Activated T-helper 1 cell treated with anti-CD3 and anti-CD28 coated beads, Interleukin-2, amount 50 U/mL, for 16 hours (primary cell): ENCODE measurements around the gene FOXRED2.
A peak's percentile ranks its signal among the peaks of the same experiment; 100 is the strongest.
"Not testable (repeated sequence)": the region's sequence is repeated elsewhere in the genome, so short reads cannot be mapped to it uniquely, and the experiment has no call there.

ENCODE experiments used
- DNase-seq, 2 donors: peaks; one replicate each; pipeline ENCODE4 v3.0.0-alpha.2; 2020; ENCODE audit warnings: low read depth in 1 of 2, low spot score in 1 of 2

The FOXRED2 gene

DNA sequence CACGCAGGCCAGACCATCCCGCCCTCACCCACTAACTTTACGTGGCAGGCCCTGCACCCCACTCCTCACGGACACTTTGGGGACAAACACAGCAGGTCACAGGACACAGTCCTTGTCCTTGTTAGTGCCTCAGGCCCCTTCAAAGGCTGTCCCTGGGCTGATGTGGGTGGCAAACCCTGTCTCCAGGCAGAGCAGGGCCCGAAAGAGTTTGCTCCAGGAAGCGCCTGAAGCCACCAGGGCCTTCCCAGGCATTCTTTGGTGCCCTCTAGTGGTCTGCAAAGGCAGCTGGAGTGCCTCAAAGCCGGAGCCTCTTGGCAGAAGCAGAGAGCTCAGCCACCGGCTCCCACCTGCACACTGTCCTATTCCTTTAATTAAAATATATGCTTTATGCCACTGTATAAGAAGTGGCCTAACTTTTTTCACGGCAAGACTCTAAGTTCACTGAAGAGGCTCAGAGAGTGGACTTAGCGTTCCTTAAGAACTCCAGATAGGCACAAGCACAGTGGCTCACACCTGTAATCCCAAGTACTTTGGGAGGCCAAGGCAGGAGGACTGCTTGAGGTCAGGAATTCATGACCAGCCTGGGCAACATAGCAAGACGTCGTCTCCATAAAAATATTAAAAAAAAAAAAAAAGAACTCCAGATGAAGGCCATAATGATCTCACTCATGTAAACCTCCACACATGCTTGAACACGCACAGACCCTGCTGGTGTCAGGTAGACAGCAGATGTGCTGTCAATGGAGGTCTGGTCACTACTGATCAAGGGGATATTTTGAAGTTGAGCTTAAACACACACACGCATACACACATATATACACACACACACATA lies 36.5 kb downstream of the FOXRED2 start:
- DNase-seq = peak; percentile 62 to 72

DNA sequence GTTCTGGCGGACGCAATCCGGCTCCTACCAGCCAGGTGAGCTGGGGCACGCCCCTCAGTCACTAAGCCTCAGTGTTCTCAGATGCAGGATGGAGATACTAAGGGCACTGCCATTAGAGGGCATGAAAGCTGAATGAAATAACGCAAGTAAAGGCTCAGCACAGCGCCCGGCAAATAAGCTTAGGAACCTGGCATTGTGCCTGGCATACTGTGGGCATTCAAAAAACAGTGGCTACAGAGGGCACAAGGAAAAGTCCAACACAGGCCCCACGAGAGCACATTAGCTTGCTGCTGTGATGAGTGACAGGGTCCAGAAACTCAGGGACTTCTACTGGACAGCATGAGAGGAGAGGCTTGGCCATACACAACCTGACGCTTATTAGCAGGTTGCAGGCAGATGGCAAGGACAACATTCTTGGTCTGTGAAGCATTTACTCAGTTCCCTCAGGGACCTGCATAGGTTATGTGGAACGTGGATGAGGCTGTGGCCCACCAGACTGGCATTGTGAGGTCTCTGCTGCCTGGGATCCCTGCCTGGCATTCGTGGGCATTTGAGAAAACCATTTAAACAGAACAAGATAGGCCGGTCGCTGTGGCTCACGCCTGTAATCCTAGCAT lies 37.6 kb downstream of the FOXRED2 start:
- DNase-seq = no peak

DNA sequence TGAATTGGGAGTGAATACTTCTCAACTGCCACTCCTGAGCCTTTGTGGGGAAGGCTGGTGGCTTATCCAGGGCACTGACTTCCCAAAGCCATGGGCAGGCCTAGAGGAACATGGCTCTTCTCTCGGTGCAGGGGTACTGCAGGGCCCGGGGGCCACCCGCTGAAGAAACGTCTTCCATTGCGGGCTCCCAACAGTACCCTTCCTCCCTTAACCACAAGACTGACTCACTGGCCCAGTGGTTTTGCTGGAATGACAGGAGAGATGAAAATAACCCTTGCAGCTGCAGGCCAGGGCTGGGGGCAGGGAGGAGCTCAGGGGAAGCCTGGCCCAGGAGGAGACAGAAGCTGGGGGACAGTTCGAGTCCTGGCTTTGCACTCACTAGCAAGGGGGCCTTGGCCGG lies 38.9 kb downstream of the FOXRED2 start:
- no peak for DNase-seq

DNA sequence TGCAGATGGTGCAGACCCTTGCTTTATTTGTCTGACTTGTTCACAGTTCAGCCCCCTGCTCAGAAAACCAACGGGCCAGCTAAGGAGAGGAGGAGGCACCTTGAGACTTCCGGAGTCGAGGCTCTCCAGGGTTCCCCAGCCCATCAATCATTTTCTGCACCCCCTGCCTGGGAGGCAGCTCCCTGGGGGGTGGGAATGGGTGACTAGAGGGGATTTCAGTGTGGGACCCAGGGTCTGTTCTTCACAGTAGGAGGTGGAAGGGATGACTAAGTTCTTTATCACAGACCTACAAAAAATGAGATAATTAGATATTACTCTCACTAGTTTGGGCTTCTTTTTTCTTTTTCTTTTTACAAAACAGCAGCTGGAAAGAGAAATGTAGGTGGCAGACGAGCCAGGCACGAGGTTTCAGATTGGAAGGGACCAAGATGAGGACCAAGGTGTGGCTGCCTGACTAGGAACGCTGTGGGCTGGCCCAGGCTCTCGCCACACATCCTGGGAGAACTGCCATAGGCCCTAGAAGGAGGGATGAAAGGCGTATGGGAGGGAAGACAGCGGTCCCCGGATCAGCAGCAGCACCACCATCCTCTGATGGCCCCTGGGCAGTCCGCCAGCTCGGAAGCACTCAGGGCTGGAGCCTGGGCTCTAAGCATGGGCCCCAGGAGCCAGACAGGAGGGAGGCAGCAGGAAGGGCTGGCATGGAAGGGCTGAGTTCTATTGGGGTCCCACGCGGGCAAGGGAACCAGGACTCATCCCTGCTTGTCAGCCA lies 39.6 kb downstream of the FOXRED2 start:
- no peak for DNase-seq

DNA sequence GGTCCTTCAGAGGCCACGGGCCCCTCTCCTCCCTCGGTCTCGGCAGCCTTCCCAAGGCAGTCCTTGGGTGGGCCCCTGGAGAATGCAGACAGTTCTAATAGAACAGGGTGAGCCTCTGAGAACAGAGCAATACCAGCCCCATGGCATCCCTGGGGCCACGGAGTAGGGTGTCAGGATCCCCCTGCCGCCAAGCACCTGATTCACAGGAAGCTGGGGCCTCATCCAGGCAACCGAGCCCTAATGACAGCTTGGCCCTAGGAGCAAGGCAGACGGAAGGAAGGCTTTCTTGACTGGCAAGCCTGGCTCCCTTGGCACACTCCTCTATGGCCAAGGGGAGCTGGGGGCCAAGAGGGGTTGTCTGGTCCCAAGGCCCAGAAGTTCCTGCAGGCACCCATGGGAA lies 40.6 kb downstream of the FOXRED2 start:
- no peak for DNase-seq

DNA sequence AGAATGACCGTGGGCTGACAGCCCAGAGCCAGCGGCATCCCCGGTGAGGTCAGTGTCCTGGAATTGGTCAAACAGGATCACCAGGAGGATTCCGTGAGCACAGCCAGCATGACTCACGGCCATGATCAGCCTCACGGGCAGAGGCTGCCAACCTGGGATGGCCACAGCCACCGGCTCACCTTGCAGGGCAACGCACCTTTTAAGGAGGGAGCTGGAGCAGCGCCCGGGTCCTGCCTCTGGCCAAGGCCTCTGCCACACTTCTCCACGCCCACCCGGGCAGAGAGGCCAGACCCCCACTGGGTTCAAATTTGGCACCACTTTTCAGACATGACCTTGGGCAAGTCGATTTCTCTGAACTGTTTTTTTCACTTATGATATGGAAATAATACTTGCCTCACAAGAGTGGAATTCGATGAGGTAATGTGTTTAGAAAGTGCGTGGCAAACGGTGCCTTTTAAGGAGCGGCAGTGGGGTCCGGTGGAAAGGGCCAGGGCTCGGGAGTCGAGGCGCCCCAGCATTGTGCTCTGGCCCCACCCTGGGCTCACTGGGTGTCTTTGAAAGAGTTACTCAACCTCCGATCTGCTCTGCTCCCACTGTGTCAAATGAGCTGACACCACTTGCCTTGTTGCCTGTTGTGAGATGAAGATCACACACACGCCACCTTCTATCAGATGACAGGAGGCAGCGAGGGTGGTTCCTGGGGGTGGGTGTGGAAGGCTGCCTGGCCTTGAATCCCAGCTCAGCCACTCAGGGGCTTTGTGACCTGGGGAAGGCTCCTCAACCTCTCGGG lies 41.4 kb downstream of the FOXRED2 start:
- no peak for DNase-seq

DNA sequence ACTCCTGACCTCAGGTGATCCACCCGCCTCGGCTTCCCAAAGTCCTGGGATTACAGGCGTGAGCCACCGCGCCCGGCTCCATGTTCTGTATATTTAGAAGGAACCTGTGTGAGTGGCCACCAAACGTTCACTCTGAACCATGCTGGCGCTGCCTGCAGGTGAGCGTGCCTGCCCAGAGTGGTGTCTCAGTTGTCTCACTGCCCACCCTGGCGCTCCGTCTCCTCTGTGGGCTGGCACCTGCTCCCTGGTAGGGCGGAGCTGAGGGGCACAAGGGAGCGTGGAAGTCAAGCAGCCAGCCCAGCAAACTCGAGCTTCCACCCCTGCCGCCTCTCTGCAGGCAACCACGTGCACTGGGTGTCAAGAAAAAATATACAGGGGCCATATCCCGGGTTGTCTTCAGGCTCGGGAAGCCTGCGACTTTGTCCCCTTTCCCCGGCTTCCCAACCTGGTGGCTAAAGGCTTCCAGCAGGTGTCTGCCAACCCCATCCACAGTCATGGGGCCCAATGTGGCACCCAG lies 42.1 kb downstream of the FOXRED2 start:
- DNase-seq = no peak

DNA sequence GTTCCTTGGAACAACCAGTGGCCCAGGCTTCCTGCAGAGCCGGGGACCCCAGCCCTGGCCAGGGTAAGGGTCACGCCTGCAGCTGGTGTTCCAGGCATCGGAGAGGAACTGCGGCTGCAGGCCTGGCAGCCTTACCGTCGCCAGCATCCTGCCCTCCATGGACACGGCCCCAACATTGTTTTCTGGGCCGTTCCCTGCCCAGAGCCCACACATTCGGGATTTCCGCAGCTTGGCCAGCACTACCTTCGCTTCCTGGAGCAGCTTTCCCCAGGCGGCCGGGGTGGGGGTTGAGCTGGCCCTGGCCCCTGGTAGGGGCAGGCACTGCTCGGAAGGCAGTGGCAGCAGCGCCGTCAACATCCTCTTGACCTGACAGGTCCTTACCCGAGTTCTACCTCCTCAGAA lies 43.1 kb downstream of the FOXRED2 start:
- DNase-seq = no peak

DNA sequence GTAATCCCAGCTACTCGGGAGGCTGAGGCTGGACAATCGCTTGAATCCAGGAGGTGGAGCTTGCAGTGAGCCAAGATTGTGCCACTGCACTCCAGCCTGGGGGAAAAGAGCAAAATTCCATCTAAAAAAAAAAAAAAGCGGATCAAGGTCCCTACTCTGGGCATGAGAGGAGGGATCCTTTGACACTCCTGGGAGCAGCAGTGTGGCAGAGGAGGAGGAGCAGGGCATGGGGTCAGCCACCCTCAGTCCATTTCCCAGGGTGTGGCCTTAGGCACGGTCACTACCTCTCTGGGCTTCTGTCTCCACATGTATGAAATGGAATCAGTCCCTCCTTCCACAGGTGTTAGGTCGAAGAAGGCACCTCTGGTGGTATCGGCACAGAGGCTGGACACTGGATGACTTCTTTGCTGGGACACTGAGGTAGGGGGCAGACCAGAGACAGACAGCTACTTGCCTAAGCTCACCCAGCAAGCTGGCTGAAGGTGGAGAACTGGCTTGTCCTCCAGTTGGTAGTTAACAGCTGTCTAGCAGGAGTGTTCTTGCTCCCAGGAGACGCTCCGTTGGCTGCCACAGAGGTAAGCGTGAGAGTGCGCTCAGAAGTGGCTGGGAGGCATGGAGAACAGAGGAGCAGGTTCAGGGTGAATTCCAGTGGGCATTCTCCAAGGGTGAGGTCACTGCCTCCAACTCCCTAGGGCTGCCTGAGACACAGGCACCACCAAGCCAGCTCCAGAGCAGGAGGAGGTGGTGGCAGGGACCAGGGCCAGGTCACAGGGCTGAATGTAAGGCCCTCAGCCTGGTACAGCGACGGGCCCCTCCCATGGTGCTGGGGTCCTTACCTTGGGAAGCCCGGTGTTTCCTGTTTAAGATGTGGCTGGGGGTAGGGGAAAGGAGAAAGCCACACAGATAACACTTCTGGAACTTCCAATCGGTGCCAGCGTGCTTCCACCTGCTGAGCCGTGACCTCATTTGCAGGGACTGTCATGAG lies 44.9 kb downstream of the FOXRED2 start:
- DNase-seq = no peak

DNA sequence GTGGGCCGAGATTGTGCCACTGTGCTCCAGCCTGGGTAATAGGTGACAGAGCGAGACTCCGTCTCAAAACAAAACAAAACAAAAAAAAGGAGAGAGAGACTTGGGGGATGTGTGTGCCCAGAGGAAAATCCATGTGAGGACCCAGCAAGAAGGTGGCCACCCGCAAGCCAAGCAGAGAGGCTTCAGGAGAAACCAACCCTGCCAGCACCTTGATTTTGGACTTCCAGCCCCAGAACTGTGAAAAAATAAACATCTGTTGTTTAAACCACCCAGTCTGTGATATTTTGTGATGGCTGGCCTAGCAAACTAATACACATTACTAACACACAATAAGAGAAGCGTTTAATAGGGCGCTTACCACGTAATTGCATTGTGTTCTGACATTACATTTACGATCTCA lies 46.6 kb downstream of the FOXRED2 start:
- DNase-seq = no peak

DNA sequence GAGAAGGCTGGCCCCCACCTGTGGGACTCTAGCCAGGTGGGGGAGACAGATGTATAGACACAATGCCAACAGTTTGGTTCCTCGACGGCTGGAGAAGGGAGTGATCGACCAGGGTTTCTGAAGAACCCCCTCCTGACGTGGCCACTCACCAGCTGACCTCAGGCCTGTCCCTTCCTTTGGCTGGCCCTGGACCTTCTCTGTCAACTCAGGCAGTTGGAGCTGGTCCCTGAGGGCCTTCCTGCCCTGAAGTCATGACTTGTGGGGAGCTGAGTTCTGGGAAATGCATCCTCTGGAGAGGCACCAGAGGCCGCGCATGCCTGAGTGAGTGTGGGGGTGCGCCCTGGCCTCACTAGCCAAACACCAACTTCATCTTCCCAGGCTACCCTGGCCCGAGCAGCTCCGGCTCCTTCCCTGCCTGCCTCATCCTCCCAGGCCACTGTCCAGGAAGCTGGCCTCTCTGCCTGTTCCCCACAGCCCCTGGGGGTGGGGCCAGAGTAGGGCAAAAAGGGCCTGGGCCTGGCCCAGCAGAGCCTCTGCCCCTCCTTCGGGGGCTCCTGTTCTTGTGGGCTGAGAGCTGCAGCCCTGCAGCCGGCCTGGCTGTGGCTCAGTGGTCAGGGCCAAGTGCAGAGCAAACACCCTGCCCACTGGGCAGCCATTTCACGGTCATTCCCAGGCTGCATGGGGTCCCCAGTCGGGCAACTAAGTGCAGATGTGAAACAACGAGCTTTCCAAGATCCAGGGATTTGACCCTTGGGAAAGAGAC lies 49.0 kb downstream of the FOXRED2 start:
- DNase-seq = no peak

DNA sequence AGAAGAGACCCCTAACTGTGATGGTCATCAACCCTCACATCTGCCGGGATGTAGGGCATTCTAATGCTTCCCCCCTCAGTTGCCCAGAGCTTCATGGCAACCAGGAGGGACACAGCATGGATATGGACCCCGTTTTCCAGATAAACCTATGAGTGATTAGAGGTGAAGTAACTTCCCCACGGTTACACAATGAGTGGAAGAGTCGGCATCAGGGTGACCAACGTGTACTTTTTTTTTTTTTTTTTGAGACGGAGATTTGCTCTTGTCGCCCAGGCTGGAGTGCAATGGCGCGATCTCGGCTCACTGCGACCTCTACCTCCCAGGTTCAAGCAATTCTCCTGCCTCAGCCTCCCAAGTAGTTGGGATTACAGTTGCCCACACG lies 50.4 kb downstream of the FOXRED2 start:
- DNase-seq = no peak

DNA sequence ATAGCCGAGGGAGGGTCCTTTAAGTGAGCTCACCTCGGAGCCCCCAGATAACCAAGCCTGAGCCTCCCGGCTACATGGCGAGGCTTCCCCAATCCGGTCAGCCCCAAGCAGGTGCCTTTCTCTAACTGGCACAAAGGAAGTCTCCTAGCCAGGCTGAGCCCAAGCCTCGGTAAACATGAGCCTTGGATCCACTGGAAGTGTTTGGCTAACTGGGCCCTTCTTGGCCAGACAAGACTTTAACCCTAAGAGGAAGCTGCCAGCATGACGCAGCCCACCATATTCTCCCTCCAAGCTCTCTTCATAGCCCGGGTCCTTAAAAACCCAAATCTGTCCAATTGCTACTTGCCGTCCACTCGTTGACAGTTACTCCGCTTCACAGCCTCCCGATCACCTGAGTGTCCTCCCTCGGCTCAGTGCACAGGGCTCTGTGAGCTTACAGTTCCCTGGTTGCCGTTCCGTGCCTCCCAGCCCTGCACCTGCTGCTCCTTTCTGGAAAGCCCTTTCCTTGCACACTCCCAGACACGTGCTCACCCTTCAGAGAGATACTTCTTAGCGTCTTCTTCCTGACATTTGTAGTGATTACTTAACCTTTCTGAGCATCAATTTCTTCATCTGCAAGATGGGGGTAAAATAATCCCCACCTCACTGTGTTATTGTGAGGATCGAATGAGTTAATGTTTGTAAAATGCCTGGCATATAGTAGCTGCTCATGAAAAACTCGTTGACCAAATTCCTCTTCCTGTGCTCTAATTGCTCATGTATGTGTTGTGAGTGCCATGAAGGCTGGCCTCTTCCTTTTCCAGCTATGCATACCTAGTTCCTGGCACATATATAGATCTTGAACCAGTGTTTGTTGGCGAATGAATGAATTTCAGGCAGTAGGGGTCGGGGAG lies 51.0 kb downstream of the FOXRED2 start:
- DNase-seq = no peak

DNA sequence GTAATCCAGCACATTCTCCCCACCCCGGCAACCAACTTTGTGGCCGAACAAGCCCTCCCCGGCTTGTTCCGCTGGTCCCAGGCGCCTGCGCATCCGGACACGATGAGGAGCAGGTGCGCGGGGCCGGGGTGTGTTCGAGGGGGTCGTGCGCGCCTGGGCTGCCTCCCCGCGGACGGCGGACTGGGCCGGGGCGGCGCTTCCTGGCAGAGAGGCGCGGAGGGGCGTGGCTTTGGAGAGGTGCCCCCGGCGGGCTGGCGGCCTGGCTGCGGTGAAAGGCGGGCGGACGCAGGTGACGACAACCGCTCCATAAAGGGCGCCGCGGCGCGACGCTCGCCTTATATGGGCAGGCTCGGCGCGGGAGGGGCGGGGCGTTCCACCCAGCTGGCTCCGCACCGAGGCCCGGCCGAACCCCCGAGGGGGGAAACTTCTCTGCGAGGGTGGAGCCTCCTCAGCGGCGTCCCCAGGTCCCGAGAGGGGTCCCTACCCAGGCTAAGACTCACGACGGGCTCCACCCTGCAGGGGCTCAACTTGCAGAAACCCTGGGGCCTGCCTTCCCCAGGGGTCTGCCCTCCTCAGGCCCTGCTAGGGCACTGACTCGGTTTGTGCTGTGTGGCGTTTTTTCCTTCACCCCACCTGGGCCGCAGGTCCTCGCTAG lies 51.8 kb downstream of the FOXRED2 start:
- DNase-seq = peak; percentile 84 to 91

DNA sequence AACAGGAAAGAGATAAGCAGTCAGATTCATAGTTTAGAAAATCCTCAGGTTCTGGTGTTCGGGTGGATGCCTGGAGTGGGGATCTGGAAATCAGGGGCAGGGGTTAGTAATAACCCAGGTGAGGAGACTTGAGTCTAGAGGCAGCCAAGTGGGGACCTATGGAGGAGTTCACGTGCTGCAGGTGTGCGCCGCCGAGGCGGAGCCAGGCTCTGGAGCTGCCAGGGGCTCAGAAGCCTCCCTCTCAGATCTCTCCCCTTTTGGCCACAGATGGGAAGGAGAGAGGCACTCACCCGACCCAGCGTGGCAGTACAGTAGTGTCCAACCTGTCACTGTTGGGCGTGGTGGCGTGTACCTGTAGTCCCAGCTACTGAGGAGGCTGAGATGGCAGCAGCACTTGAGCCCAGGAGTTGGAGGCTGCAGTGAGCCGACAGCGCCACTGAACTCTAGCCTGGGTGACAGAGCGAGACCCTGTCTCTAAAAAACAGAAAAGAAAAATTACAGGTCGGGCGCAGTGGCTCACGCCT lies 52.9 kb downstream of the FOXRED2 start:
- DNase-seq = no peak

DNA sequence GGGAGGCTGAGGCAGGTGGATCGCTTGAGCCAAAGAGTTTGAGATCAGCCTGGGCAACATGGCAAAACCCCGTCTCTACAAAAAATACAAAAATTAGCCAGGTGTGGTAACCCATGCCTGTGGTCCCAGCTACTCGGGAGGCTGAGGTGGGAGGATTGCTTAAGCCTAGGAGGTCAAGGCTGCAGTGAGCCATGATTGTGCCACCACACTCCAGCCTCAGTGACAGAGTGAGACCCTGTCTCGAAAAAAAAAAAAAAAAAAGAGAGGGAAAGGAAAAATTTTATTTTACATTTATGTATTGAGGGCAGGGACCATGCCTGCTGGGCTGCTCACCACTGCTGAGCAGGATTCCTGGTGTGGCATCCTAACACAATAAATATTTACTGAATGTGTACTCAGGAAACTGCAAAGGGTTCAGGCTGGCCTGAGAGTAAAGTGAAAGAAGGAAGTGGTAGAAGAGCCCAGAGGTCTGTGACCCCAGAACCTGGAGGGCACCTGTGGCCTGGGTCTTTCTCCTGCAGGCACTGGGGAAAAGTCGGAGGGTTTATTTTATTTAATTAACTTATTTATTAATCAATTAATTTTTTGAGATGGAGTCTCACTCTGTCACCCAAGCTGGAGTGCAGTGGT lies 53.7 kb downstream of the FOXRED2 start:
- DNase-seq = not testable (repeated sequence)
